ENCODE data around the gene PTPRO.

PTPRO gene

DNA sequence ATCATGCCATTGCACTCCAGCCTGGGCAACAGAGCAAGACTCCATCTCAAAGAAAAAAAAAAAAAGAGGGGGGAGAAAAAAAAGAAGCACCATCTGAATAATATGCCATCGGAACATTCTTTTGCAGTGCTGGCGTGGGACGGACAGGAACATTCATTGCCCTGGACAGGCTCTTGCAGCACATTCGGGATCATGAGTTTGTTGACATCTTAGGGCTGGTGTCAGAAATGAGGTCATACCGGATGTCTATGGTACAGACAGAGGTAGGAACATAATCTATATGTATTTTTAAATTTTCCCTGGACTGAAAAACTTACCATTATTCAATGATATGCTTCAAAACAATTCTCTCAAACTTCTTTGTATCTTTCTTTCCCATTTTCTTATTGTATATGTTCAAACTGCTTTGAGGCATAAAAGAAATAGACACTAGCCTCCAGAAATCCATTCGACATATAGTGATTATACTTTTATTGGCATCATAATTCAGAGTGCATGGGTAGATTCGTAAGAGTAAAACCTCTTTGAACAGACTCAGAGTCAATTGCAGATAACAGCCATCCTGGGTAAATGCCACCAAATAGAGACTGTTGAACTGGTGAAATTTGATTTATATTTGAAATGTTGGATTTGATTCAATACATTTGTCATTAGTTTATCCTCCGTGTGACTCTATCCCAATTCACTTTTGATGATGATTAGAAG is 267.2 kb downstream of the PTPRO start:
- H3K36me3 ChIP-seq (ENCODE audit: control insufficient read depth, insufficient read depth, low read length): no peaks in the 10 kb centered on the region
- H3K27me3 ChIP-seq (ENCODE audit: control insufficient read depth, insufficient read depth, low read length): no peaks in the 10 kb centered on the region
- peak overlapping the region; percentile 90 for H2AFZ ChIP-seq
- TF ChIP-seq, protein P1, sequence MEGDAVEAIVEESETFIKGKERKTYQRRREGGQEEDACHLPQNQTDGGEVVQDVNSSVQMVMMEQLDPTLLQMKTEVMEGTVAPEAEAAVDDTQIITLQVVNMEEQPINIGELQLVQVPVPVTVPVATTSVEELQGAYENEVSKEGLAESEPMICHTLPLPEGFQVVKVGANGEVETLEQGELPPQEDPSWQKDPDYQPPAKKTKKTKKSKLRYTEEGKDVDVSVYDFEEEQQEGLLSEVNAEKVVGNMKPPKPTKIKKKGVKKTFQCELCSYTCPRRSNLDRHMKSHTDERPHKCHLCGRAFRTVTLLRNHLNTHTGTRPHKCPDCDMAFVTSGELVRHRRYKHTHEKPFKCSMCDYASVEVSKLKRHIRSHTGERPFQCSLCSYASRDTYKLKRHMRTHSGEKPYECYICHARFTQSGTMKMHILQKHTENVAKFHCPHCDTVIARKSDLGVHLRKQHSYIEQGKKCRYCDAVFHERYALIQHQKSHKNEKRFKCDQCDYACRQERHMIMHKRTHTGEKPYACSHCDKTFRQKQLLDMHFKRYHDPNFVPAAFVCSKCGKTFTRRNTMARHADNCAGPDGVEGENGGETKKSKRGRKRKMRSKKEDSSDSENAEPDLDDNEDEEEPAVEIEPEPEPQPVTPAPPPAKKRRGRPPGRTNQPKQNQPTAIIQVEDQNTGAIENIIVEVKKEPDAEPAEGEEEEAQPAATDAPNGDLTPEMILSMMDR (IDR thresholded peaks at IDR 0.05): no peak
- H3K4me3 ChIP-seq (ENCODE audit: low read depth, low read length): no peak overlapping the region
- H3K27ac ChIP-seq: no peak overlapping the region
- peaks cover 4% of the 10 kb centered on the region for H3K4me1 ChIP-seq
- H3K9me3 ChIP-seq (ENCODE audit: control insufficient read depth, low read length): no peaks in the 10 kb centered on the region
- no peak overlapping the region for H3K9ac ChIP-seq
- no peaks in the 10 kb centered on the region for H3K79me2 ChIP-seq
- H3K4me2 ChIP-seq (ENCODE audit: low read length): no peak overlapping the region

DNA sequence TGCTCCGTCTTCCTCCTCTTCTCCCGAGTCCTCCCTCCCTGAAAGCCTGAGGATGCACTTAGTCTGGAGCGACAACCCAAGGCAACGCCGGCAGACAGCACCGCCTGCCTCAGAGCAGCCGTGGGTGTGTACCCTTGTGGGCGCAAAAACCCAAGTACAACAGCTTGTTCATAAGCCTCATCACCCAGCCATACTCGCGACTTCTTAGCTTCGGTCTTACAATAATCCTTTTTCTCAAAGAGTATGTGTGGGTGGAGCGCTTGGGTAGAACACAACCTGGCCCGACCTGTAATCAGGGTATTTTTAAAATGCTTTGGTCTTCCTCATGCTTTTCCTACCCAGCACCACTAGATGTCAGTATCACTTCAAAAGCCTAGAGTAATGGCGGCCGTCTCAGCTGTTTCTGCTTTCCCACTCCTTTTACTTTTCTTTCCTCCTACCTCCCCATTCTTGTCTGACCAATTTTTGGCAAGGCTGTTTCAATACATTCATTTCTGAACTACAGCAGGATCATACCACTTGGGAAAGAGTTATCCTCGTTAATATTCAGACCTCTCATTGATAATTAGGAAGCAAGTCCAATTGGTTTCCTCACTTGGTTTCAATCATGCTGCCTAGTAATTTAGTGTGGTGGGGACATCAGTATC is 268.0 kb downstream of the PTPRO start:
- Histone ChIP-seq H3K4me3 (ENCODE audit: low read depth, low read length) (peak overlapping the region; percentile 43), H3K27me3 (ENCODE audit: control insufficient read depth, insufficient read depth, low read length) (no peaks in the 10 kb centered on the region), H3K9ac (no peak overlapping the region), H3K36me3 (ENCODE audit: control insufficient read depth, insufficient read depth, low read length) (no peaks in the 10 kb centered on the region), H3K9me3 (ENCODE audit: control insufficient read depth, low read length) (no peaks in the 10 kb centered on the region), H3K4me2 (ENCODE audit: low read length) (peak overlapping the region; percentile 75), H3K79me2 (no peaks in the 10 kb centered on the region), H3K4me1 (peaks cover 4% of the 10 kb centered on the region), H3K27ac (no peak overlapping the region), H2AFZ (peak overlapping the region; percentile 90)
- TF ChIP-seq, protein P1 (IDR thresholded peaks at IDR 0.05): peak; percentile 93

DNA sequence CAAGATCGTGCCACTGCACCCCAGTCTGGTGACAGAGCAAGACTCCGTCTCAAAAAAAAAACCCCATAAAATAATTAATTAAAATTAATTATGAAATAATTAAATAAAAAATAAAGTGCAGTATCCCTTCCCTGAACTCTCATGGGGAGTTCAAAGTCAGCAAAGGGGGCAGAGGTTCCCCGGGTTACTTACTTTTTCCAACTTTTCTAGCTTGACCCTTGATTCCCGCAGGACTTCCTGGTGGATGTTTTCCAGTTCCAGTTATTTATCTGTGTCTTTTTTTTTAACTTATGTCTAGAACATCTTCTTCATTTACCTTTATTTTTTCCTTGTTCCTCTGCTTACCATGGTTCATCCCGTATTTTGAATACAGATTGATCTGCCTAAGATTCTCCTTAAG is 269.5 kb downstream of the PTPRO start:
- Histone ChIP-seq H3K4me3 (ENCODE audit: low read depth, low read length) (no peak overlapping the region), H3K4me2 (ENCODE audit: low read length) (no peak overlapping the region), H3K9me3 (ENCODE audit: control insufficient read depth, low read length) (no peaks in the 10 kb centered on the region), H3K4me1 (peaks cover 4% of the 10 kb centered on the region), H3K27me3 (ENCODE audit: control insufficient read depth, insufficient read depth, low read length) (no peaks in the 10 kb centered on the region), H2AFZ (no peak overlapping the region), H3K27ac (no peak overlapping the region), H3K9ac (no peak overlapping the region), H3K79me2 (no peaks in the 10 kb centered on the region), H3K36me3 (ENCODE audit: control insufficient read depth, insufficient read depth, low read length) (no peaks in the 10 kb centered on the region)
- TF ChIP-seq, protein P1 (IDR thresholded peaks at IDR 0.05): no peak

DNA sequence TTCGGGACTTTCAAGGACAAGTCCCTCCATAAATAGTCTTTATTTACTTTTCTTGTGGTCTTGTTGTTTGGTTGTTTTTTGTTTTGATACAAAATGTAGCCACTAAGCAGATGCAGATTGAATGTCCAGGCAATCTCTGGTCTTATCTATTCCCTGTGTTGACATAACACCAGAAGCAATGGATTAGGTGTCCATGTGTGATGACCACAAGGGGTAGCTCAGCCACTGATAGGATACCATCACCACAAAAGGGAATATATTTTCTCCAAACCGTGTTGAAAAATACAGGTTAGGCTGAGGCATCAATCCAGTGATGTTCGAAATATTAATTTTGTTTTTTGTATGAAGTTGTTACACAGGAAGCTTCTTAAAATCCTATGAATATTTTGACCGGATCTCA is 270.6 kb downstream of the PTPRO start:
- Histone ChIP-seq H3K9me3 (ENCODE audit: control insufficient read depth, low read length) (no peaks in the 10 kb centered on the region), H3K36me3 (ENCODE audit: control insufficient read depth, insufficient read depth, low read length) (no peaks in the 10 kb centered on the region), H3K4me2 (ENCODE audit: low read length) (no peak overlapping the region), H3K79me2 (no peaks in the 10 kb centered on the region), H3K4me3 (ENCODE audit: low read depth, low read length) (no peak overlapping the region), H3K27me3 (ENCODE audit: control insufficient read depth, insufficient read depth, low read length) (no peaks in the 10 kb centered on the region), H3K4me1 (peaks cover 4% of the 10 kb centered on the region), H3K9ac (no peak overlapping the region), H3K27ac (no peak overlapping the region), H2AFZ (no peak overlapping the region)
- TF ChIP-seq, protein P1 (IDR thresholded peaks at IDR 0.05): no peak

Data from parathyroid adenoma (tissue), 2 donors.